Endothelial cell of umbilical vein (primary cell): ENCODE results near the gene B9D2. TPM values are rescaled to one million over a fixed set of nuclear protein-coding genes. Genes with fewer than 3 reads are reported as not detected.

Source experiments
- BruUV-seq: library from RNA; stranded (reverse); fragments of 400-500 nt; replicated peaks from 2 replicates; lab custom pipeline; 2021; lab: Mats Ljungman, UMichigan
- CTCF ChIA-PET: fragments of 300-600, 350-600 bp; sonication (Branson Sonifier 250); formaldehyde crosslinking; loops from one replicate; lab custom pipeline; 2021; ENCODE audit warnings: antibody characterized with exemption, inconsistent platforms; lab: Charles Lee
- POLR2A ChIA-PET: fragments of 300-600, 350-600 bp; sonication (Branson Sonifier 250); formaldehyde crosslinking; loops from one replicate; lab custom pipeline; 2021; ENCODE audit warnings: antibody characterized with exemption, inconsistent platforms; lab: Charles Lee
- DNase-seq: peaks from one replicate; pipeline ENCODE4 v3.0.0-alpha.2; 2011; ENCODE audit warnings: low read depth, low spot score
- FAIRE-seq: peaks from 2 replicates; lab custom pipeline; 2011; peaks lifted over from hg19 to GRCh38; lab: Jason Lieb, UNC
- H2AFZ ChIP-seq: 2 replicates; pipeline ENCODE4 v1.6.0; 2012; ENCODE audit warnings: low read depth, low read length, control low read depth, inconsistent platforms
- H3K27ac ChIP-seq: 2 replicates; pipeline ENCODE4 v1.5.1; 2011; ENCODE audit warnings: low read depth, mild to moderate bottlenecking, control low read depth, low read length, moderate library complexity; ENCODE audit not compliant: insufficient read depth
- H3K27me3 ChIP-seq, 2 experiments: 2 replicates each; pipeline versions ENCODE4 v1.6.0 to v1.6.1; 2011; ENCODE audit warnings: low read length in 2 of 2, mixed read lengths in 1 of 2; ENCODE audit not compliant: control insufficient read depth in 2 of 2, insufficient read depth in 2 of 2
- H3K36me3 ChIP-seq, 2 experiments: 2 replicates in 1 of 2; 3 replicates in 1 of 2; pipeline ENCODE4 v1.5.1; 2011; ENCODE audit warnings: low read length in 2 of 2, mild to moderate bottlenecking in 1 of 2, moderate library complexity in 1 of 2; ENCODE audit not compliant: control insufficient read depth in 2 of 2, insufficient read depth in 2 of 2; ENCODE audit errors: extremely low read depth in 1 of 2
- H3K4me1 ChIP-seq: 3 replicates; pipeline ENCODE4 v1.5.1; 2011; ENCODE audit warnings: mild to moderate bottlenecking, low read length; ENCODE audit not compliant: control insufficient read depth, insufficient read depth; ENCODE audit errors: extremely low read depth
- H3K4me2 ChIP-seq: 2 replicates; pipeline ENCODE4 v1.6.1; 2011; ENCODE audit warnings: low read length, control low read depth, mixed read lengths; ENCODE audit not compliant: insufficient read depth
- H3K4me3 ChIP-seq, 3 experiments: fragments of 200-600 bp in 1 of 3; sonication (generic), shearing (Covaris generic) in 1 of 3; replicated peaks in 1 of 3; 2 replicates each; pipeline ENCODE4 v1.5.1; 2011 to 2016; ENCODE audit warnings: control low read depth in 3 of 3, low read length in 3 of 3, mild to moderate bottlenecking in 2 of 3, inconsistent platforms in 1 of 3, low read depth in 1 of 3, moderate library complexity in 1 of 3; ENCODE audit not compliant: insufficient read depth in 1 of 3
- H3K79me2 ChIP-seq: 2 replicates; pipeline ENCODE4 v1.6.0; 2012; ENCODE audit warnings: low read length, inconsistent platforms; ENCODE audit not compliant: control insufficient read depth, insufficient read depth
- H3K9ac ChIP-seq: replicated peaks from 2 replicates; pipeline ENCODE3; 2011; ENCODE audit warnings: low read length, control low read depth; ENCODE audit not compliant: insufficient read depth; ENCODE audit errors: extremely low read depth
- H3K9me1 ChIP-seq: replicated peaks from 3 replicates; pipeline ENCODE4 v1.6.0; 2011; ENCODE audit warnings: mild to moderate bottlenecking, low read length; ENCODE audit not compliant: control insufficient read depth, insufficient read depth; ENCODE audit errors: extremely low read depth
- H3K9me3 ChIP-seq: replicated peaks from 2 replicates; pipeline ENCODE4 v1.5.1; 2012; ENCODE audit warnings: low read length, inconsistent platforms; ENCODE audit not compliant: control insufficient read depth, insufficient read depth
- H4K20me1 ChIP-seq: replicated peaks from 2 replicates; pipeline ENCODE3; 2011; ENCODE audit warnings: mild to moderate bottlenecking, low read length; ENCODE audit not compliant: control insufficient read depth, insufficient read depth; ENCODE audit errors: extremely low read depth
- CTCF ChIP-seq, 2 donors: IDR thresholded peaks; 1 replicate in 1 of 2; 2 replicates in 1 of 2; pipeline ENCODE4 v1.5.1; 2011; ENCODE audit warnings: low read length in 2 of 2, mild to moderate bottlenecking in 2 of 2, moderate library complexity in 2 of 2, control low read depth in 1 of 2, inconsistent platforms in 1 of 2, low read depth in 1 of 2; ENCODE audit not compliant: insufficient read depth in 1 of 2; ENCODE audit errors: extremely low read depth in 1 of 2
- EZH2 ChIP-seq: IDR thresholded peaks from 2 replicates; pipeline ENCODE4 v1.6.1; 2012; ENCODE audit warnings: borderline replicate concordance, low read depth, mild to moderate bottlenecking, moderate library complexity, low read length, inconsistent platforms; ENCODE audit not compliant: severe bottlenecking
- FOS ChIP-seq: IDR thresholded peaks from 2 replicates; pipeline ENCODE4 v1.6.1; 2011; ENCODE audit warnings: mild to moderate bottlenecking, low read length, moderate library complexity, borderline replicate concordance; ENCODE audit not compliant: insufficient read depth
- GATA2 ChIP-seq: IDR thresholded peaks from 2 replicates; pipeline ENCODE4 v1.7.0; 2011; ENCODE audit warnings: low read depth, mild to moderate bottlenecking, moderate library complexity, mixed read lengths, low read length; ENCODE audit not compliant: insufficient read length, insufficient read depth
- JUN ChIP-seq: IDR thresholded peaks from 2 replicates; pipeline ENCODE4 v1.6.1; 2011; ENCODE audit warnings: borderline replicate concordance, low read depth; ENCODE audit not compliant: insufficient read length, insufficient read depth
- MAX ChIP-seq: IDR thresholded peaks from 2 replicates; pipeline ENCODE4 v1.6.1; 2011; ENCODE audit not compliant: insufficient read depth, insufficient read length
- MYC ChIP-seq: IDR thresholded peaks from one replicate; pipeline ENCODE4 v1.6.1; 2011; ENCODE audit warnings: mild to moderate bottlenecking, low read depth, low read length
- POLR2A ChIP-seq: IDR thresholded peaks from 2 replicates; pipeline ENCODE4 v1.6.1; 2012; ENCODE audit warnings: low read depth, mild to moderate bottlenecking, control low read depth, low read length
- POLR2AphosphoS5 ChIP-seq: IDR thresholded peaks from 2 replicates; pipeline ENCODE4 v1.6.1; 2012; ENCODE audit warnings: low read depth, mild to moderate bottlenecking, control low read depth, low read length, moderate library complexity; ENCODE audit not compliant: insufficient read depth
- dilution Hi-C: fragments of 300-500 bp; cut with MboI; formaldehyde crosslinking; loops from one replicate; pipeline ENCODE4 v1.15.0; 2019; ENCODE audit warnings: low sequenced_read_pairs; ENCODE audit not compliant: extremely low pct_ligation_motif_present
- intact Hi-C: fragments of 100-400 bp; cut with micrococcal nuclease; formaldehyde crosslinking; loops from one replicate; pipeline ENCODE4 v1.10.0; 2022
- polyA plus RNA-seq, 4 experiments: library from polyadenylated mRNA; depleted of rRNA in 3 of 4; stranded (reverse) in 3 of 4; unstranded in 1 of 4; fragments of >200 nt; gene quantifications; 2 replicates each; pipeline versions ENCODE4 v1.2.1 to v1.2.3, GENCODE V29; 2011 to 2012; ENCODE audit warnings: missing spikeins in 1 of 4
- total RNA-seq: library from RNA; stranded (reverse); gene quantifications from 2 replicates; pipeline ENCODE4 v1.2.3, GENCODE V29; 2021

The B9D2 gene
- total and polyA plus RNA-seq, 2 donors (not counting 3 experiments of a cell fraction or from before 2014, with no cell fraction given): 12.2 to 23.9 TPM

GRCh38 chr19:41339936-41340335, 24.0 kb downstream of the B9D2 start:
- no TSS peak for BruUV-seq
- CTCF ChIA-PET: interaction anchor here (1.3 kb wide), 1 partner anchor 11 kb away, joined by 3 read pairs; no protein-coding TSS in a partner anchor
- peak; percentile 53 for FAIRE-seq
- Histone ChIP-seq H3K9me1 (no peaks in the 10 kb centered on the region), H3K9me3 (no peaks in the 10 kb centered on the region), H4K20me1 (no peaks in the 10 kb centered on the region), H3K79me2 (peaks cover 53% of the 10 kb centered on the region), H3K27me3 (no peaks in the 10 kb centered on the region), H3K4me1 (peaks cover 3% of the 10 kb centered on the region), H2AFZ (no peak overlapping the region), H3K9ac (no peak overlapping the region), H3K4me2 (no peak overlapping the region), H3K36me3 (peaks cover 30 to 55% of the 10 kb centered on the region in 2 experiments), H3K4me3 (no peak overlapping the region), H3K27ac (no peak overlapping the region)
- POLR2A ChIA-PET: no interaction called here
- TF ChIP-seq MAX: no peak
- no peak for TF ChIP-seq EZH2
- TF ChIP-seq MYC: no peak
- no peak for TF ChIP-seq CTCF (IDR thresholded peaks at IDR 0.05; ENCODE audit: extremely low read depth in 1 of 2, insufficient read depth in 1 of 2, low read depth in 1 of 2, low read length in 2 of 2)
- TF ChIP-seq JUN: no peak
- TF ChIP-seq POLR2A: no peak
- no peak for TF ChIP-seq FOS
- no peak for TF ChIP-seq POLR2AphosphoS5
- no peak for TF ChIP-seq GATA2
- dilution Hi-C loops (no loop called here), intact Hi-C loops (no loop called here)
- no peak for DNase-seq
